Adrenal gland (tissue), 5 donors: ENCODE data around the gene ATF6.

ENCODE experiments used
- CTCF ChIP-seq, 6 experiments: fragments of 450-650 bp in 4 of 6; fragments of 200-600 bp in 2 of 6; sonication (generic) in 1 of 6; IDR thresholded peaks; 1 replicate in 5 of 6; 2 replicates in 1 of 6; pipeline versions ENCODE4 v1.5.1 to v1.8.0; 2016 to 2021; ENCODE audit warnings: antibody characterized with exemption in 6 of 6, mild to moderate bottlenecking in 2 of 6, moderate library complexity in 1 of 6
- POLR2A ChIP-seq, 2 donors: fragments of 450-650 bp; IDR thresholded peaks; one replicate each; pipeline ENCODE4 v1.6.1; 2017; ENCODE audit warnings: antibody characterized with exemption in 2 of 2, mild to moderate bottlenecking in 2 of 2, moderate library complexity in 1 of 2
- donor health status: DM: no; HTN: no; CAD: no.

GRCh38 chr1:161719325-161719611, 46.9 kb upstream of the ATF6 start:
- no peak for TF ChIP-seq CTCF (IDR thresholded peaks at IDR 0.05)
- no peak for TF ChIP-seq POLR2A (IDR thresholded peaks at IDR 0.05)
